Muscle of back (tissue), 11 donors: Measurements from ENCODE around the gene LPXN. TPM values are rescaled to one million over a fixed set of nuclear protein-coding genes. Genes with fewer than 3 reads are reported as not detected.
"Not testable (repeated sequence)": the region's sequence is repeated elsewhere in the genome, so short reads cannot be mapped to it uniquely, and the experiment has no call there.

Experiments
- DNase-seq, 3 donors: peaks; one replicate each; pipeline versions ENCODE4 v3.0.0 to v3.0.0-alpha.2; 2013
- polyA plus RNA-seq, 10 donors: library from polyadenylated mRNA; unstranded; fragments of 120-200 nt; gene quantifications; one replicate each; pipeline ENCODE4 v1.2.1, GENCODE V29; 2013; ENCODE audit not compliant: insufficient read length in 10 of 10

Gene LPXN
- polyA plus RNA-seq, 10 donors = 2.6 to 6.6 (median 4.2) TPM

DNA sequence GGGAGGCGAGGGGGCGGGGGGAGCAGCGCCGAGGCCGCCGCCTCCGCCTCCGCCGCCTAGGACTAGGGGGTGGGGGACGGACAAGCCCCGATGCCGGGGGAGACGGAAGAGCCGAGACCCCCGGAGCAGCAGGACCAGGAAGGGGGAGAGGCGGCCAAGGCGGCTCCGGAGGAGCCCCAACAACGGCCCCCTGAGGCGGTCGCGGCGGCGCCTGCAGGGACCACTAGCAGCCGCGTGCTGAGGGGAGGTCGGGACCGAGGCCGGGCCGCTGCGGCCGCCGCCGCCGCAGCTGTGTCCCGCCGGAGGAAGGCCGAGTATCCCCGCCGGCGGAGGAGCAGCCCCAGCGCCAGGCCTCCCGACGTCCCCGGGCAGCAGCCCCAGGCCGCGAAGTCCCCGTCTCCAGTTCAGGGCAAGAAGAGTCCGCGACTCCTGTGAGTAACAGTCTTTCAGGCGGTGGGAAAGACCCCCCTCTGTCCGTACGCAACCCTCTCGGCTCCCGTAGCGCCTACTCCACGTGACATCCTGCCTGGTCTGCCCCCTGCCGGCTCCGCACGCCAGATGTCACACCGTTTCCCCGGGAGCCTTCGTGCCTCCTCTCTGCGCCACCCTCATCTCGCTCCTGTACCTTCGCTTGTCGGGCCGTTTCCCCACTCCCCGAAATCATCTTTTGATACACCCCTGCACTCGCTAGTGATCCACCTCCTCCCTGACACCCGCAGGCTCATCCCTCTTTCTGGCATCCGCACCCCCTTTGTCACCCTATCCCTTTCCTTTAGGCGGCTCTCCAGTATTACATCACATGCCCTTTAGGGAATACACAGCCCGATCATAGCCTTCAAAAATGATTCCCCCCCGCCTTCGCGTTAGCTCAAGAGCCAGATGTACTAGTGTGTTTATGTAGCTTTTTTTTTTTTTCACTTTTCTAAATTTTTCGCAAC is 3.8 kb upstream of the LPXN start:
- DNase-seq = peak; percentile 91 to 98 (median 95)

DNA sequence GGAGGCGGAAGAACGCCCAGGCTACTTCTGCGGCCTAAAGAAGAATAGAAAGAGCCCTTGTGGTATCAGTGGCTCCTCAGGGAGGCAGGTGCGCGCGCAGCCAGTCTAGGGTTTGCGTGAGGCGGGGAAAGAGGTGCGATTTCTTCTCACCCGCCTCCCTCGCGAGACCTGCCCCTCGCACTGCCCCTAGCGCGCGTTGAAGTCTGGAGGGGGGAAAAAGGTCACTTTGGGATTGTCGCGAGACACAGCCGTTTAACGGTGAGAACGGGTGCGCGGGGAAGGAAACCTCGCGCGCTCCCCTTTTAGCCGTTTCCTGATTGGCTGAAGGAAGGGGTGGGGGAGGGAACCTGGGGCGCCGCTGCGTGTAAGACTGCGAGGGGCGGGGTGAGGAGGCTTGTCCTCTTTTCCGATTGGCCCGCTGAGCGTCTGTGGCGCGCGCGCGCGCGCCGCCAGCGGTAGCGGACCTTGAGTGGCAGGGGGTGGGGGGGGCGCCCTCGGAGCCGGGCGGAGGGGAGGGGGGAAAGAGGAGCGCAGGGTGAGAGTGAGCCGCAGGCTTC is 3.1 kb upstream of the LPXN start, which contains the start of gene ZFP91:
TSS of gene ZFP91 (plus strand) at position 429 of the 557 bp plus-strand sequence. CDS start 219 bp downstream, outside the sequence.
- peak; percentile 98 to 99 (median 99) for DNase-seq

DNA sequence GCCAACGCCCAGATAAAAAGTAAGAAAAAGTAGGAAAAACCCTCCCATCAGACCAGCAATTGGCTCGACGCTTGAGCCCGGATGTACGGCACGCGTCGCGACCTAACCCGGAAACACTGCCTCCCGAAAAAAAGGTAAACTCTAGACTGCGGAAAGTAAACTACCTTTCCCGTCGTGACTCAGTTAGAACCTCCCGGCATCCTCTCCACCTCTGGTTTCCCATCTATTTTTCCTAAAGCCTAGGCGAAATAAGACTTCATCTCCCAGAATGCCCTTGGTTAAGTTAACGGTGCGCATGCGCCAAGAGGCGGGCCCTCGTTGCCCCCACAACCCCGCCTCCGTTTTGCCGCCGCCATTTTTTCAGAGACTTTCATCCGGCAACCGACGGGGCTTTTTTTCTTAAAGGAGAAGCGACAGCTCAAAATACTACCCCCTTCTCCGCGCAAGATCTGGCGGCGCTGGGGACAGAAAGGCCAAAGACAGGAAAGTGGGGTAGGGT is 2.5 kb upstream of the LPXN start:
- peak; percentile 98 to 99 (median 99) for DNase-seq

DNA sequence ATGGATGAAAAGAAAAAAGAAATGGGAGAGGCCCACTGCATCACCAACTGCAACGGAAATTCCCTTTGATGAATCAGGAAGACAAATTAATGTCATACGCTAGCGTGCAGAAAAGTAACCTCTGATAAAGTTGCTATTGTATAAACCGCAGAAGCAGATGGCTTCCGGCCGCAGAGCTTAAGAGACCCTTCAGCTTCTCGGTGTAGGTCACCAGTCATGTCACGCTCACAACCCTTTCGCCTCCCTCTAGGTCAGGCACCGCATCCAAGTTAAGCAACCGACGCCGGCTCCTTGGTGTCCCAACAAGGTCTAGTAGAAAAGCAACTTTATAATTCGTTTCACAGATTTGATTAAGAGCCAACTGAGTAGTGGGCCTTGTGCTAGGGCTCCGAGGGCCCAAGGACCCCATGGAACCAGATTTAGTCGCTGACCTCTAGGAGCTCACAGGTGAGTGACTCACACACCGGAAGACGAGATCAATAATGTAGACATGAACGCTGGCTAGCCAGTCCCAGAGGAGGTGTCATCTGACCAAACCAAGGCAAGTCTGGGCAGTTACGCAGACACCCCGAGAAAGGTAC is 2.0 kb upstream of the LPXN start:
- peak in 1 of 3 donors; percentile 74 for DNase-seq

DNA sequence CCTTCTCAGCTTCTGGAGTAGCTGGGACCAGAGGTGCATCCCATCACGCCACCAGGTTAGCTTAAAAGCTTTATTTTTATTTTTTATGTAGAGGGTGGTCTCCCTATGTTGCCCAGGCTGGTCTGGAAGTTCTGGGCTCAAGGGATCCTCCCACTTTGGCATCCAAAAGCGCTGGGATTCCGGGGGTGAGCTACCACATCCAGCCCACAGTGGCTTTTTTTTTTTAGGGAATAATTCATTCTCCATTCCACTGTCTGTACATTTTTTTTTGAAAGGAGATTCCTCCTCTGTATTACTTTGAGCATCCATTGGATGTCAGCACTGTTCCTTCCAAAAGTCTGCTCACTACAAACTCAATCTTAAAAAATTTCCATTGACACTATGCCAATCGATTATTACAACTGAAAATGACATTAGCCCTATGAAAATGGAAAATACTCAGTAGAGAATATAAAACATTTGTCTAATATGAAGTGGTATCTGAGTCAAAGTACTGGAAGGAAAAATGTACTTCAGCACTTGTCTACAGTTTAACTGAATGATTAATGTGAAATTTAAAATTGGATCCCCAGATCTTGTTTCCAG is 1.3 kb upstream of the LPXN start:
- DNase-seq = peak; percentile 49 to 80 (median 65)

DNA sequence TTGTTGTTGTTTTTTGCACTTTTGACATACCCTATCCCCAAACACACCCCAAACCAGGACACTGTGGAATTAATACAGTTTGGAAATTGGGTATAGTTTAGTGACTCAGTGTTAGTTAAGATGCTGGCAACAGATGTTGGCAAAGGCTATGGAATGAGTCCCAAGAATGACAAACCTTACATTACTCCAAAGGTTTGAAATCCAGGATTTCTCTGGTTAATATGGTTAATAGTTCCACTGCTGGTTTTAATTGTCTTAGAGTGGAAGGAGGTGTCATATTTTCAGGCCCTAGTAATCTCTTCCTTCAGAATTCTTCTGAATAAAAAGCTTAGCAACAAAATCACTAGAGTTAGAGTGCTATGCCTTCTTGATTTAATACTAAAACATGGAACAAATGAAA is 775 bp downstream of the LPXN start:
- DNase-seq = peak in 1 of 3 donors; percentile 28

DNA sequence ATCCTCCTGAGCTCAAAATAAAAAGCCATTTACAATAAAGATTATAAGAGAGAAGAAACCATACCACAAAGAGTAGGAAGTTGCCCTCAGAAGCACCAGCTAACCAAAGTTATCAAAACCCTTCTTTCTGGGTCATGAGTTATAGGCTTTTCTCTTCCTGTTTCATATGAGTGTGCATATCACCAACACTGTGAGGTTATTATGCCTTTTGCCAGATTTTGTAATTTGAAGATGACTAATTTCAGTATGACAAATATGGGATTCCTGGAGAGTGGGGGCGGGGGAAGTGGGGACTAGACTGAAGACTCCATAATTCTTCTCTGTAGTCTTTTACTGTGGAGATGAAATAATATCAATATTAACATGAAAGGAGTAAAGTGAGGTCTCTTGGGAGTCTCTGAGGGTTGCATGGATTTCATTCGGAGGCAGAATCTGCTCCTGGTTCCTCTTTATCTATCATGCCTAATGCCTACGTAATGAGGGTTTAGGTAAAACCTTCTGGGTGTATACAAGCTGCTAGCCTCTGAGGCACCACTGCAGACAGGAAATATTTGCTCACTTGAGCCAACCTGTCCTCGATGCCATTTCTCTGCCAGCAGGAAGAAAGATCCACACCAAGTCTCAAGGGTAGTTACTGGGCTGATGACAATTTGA is 2.1 kb downstream of the LPXN start:
- DNase-seq = peak in 1 of 3 donors; percentile 58

DNA sequence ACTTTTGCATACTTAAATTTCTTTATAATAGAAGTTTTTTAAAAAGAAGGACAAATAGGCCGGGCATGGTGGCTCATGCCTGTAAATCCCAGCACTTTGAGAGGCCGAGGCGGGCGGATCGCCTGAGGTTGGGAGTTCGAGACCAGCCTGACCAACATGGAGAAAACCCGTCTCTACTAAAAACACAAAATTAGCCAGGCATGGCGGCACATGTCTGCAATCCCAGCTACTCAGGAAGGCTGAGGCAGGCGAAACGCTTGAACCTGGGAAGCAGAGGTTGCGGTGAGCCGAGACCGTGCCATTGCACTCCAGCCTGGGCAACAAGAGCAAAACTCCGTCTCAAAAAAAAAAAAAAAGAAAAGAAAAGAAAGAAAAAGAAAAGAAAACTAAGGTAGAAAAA is 2.8 kb downstream of the LPXN start:
- not testable (repeated sequence) for DNase-seq

DNA sequence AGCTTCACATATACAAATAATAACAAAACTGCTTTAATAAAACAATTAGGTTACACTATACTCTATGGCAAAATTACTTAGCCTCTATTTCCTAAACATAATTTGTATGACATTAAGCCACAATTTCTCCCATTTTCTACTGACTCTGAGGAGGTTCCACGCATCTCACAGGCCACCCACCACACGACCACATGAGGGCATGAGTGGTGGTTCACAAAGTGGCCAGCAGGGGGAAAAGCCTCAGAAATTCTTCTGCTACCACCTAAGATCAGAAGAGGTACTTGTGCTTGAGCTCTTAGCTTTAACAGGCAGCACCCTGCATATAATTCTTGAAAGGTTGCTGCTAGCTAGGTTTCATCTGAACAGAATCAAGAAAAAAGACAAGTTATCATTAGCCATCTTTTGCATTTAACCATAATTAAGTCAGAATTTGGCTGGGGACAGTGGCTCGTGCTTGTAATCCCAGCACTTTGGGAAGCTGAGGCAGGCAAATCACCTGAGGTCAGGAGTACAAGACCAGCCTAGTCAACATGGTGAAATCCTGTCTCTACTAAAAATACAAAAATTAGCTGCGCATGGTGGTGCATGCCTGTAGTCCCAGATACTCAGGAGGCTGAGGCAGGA is 7.7 kb downstream of the LPXN start:
- peak in 2 of 3 donors; percentile 19 to 46 for DNase-seq

DNA sequence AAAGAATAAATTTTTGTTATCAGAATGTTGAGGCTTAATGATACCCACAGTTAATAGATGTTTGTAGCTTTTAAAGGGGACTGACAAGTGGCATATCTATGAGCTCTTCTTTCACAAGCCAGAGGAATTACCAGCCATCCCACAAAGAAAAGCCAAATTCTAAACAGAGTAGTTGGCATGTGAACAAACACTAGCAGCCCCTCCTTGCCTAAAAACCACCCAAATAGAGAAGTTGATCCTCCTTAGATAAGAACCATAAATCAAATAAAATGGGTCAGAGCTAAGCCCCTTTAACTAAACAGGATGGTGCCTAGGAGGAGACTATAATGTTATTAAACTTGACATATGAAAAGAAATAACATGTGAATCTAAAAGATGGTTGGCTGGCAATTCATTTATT is 11.4 kb downstream of the LPXN start:
- DNase-seq = no peak

DNA sequence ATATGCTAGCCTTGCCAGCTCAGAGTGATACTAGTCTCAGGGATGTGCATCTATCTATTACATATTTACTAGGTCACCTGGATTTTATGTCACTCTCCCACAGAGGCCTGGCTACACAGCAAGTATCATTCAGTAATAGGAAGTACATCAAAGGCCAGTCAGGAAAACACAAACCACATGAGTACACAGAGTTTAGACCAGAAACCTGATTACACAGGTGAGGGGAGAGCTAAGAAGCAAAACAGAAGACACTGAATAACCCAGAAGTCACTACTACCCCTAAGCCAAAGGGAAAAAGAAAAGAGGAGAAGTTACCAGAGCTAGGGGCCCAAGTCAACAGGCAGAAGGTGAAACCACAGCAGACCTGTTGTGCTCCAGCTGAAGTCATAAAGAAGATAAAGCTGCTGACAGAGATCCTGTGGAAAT is 13.3 kb downstream of the LPXN start:
- DNase-seq = no peak

DNA sequence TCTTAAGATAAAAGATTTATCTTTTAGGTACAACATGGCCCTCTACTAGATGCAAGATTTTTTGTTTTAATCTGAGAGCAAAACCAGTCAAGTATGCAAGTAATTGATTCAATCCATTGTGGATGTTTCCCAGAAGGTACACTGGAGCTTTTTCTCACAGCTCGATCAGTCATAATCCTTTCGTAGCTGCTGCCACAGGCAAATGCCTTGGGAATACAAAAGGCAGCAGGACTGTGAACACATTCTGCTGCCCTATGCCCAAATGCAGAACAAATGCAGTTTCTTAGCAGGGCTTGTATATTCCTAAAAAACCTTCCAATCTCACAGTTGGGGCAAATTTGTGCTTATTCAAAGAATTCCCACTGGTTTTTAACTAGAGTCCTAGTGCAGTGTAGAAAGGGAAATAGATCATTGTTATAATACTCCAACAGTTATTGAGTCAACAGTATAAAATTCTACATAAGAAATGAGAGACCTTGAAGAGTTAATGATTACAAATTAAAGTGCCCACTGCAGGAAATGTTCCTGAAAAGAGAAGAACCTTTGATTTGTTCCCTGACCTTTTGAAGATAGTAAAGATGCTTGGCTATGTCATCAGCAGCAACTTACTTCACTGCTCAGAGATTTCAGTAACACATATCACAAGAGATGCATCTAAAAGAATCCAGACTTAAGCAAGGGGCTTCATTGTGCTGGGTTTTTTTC is 14.1 kb downstream of the LPXN start:
- DNase-seq = no peak

DNA sequence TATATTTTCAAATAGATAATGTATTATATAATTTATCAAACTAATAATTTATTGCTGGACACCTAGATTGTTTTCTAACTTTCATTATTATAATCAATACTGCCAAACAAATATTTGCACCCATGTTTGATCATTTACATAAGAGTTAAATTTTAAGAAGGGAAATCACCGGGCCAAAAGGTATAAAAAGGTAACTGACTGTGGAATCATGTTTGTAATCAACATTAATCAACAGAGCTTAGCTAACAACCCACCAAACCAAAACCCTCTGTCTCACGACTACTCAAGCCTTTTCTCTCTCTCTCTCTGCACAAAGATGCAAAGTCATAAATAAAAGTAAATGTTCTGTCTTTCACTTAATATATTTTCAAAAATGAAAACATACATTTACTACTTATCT is 14.8 kb downstream of the LPXN start:
- no peak for DNase-seq

DNA sequence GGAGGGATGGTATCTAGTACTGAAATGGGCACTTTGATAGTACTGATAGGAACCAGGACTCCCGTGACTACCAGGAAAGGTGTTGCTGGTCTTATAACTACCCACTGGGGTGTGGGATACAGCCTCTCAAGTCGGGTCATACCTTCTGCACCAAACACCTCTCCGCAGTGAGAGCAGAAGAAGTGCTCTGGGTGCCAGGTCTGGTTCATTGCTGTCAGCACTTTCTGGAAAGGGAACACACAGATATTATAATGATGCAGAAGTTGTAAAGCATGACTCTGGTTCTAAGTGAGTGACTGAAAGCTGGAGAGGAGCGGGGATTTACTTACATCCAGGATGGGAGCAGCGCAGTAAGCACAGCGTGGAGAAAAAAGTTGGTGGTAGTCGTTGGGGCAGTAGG is 26.0 kb downstream of the LPXN start:
- no peak for DNase-seq

DNA sequence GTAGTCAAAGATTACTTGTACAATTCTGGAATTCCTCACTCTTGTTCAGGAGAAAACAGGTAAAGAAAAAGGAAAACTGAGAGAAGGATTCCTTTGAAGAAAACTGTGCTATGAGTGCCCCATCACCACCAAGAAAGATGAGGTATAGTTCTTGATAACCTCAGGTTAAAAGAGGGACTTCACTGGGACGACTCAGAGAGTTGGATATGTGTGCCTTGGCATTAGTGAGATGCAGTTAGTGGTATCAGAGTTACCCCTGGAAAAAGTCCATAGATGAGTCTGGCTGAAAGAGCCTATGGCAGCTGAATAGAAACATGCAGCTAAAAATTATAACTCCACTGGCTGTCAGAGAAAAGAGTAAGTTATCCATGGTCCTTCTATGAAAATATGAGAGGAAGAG is 28.8 kb downstream of the LPXN start:
- no peak for DNase-seq

DNA sequence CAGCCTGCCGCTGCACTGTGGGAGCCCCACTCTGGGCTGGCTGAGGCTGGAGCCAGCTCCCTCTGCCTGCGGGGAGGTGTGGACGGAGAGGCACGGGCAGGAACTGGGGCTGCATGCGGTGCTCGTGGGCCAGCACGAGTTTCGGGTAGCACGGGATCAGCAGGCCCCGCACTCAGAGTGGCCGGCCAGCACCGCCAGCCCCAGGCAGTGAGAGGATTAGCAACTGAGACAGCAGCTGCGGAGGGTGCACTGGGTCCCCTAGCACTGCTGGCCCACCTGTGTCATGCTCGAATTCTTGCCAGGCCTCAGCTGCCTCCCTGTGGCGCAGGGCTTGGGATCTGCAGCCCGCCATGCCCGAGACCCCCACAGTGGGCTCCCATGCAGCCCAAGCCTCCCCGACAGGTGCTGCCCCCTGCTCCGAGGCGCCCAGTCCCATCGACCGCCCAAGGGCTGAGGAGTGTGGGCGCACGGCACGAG is 43.8 kb downstream of the LPXN start:
- no peak for DNase-seq

DNA sequence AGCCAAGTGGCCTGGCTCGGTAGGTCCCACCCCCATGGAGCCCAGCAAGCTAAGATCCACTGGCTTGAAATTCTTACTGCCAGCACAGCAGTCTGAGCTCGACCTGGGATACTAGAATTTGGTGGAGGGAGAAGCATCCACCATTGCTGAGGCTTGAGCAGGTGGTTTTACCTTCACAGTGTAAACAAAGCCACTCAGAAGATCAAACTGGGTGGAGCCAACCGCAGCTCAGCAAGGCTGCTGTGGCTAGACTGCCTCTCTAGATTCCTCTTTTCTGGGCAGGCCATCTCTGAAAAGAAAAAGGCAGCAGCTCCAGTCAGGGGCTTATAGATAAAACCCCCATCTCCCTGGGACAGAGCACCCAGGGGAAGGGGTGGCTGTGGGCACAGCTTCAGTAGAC is 45.4 kb downstream of the LPXN start:
- DNase-seq = no peak

DNA sequence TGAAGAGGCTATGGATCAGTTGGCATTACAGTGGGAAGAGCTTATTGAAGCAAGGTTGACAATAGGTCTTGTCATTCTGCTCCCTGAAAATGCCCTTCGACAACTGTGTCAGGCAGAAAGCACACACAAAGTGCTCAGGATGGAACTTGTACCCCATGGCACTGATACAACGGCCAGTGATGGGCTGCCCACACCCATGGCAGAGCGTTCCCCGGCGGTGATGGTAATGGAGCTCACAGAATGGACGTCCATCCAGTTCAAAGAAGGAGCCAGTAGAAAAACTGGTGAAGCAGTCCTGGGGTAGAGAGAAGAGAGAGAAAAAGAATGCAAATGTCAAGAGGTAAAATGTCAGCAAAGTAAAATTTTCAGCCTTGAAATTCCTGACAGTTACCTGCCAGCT is 48.2 kb downstream of the LPXN start:
- no peak for DNase-seq

DNA sequence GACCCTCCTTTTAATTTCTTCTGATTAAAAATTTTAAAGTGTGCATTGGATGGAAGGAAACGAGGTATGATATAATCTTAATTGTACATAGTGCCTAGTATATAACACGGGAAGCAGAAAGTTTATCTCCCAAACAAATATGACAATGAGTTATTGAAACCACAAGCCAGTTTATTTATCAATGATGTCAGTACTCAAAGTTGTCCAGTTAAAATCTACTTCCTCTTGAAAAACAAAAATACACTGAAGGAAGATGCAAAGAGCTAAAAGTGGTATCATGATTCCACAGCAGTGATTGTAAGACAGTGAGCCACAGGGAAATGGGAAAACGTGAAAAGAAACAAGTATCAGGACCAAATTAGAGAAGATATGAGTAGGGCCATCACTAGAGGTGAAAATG is 48.9 kb downstream of the LPXN start:
- DNase-seq = no peak

DNA sequence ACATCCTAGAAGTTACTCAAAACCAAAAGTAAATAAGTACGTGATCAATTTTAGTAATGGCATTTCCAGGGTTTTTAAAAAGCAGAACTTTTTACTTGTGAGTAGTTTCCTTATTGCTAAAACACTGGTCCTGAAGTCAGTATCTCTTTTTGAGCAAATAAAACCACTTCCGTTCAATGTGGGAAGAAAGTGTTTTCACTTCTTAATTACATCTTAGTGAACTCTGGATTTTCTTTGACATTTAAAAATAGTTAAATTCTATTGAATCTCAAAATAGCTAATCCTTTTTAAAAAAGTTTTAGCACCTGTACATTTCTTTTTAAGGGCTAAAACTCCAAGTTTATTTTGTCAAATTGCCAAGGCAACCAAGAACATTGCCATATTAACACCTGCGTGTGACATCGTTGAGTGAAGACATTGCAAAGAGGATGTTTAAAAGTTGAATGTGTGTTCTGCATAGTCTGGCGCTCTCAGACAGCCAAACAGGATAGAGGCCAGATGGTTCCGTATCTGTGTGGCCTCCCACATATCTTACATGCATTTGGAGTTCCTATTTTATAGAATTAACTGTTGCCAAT is 50.5 kb downstream of the LPXN start:
- peak in 2 of 3 donors; percentile 7 to 30 for DNase-seq
